Measurements from ENCODE around the gene ZBTB24.

Gene ZBTB24

GRCh38 chr6:109434456-109434855 is 48.6 kb downstream of the ZBTB24 start:
- DNase-seq (ENCODE audit: extremely low read depth in 1 of 2, low read depth in 1 of 2), result no peak

- DNase-seq (ENCODE audit: extremely low read depth in 1 of 2, low read depth in 1 of 2), result no peak
These were observed 53.5 kb downstream of the ZBTB24 start for GRCh38 chr6:109429496-109429895.

- DNase-seq (ENCODE audit: extremely low read depth in 1 of 2, low read depth in 1 of 2), result no peak
These were observed 54.0 kb downstream of the ZBTB24 start for GRCh38 chr6:109428889-109429477.

GRCh38 chr6:109424946-109425345 is 58.1 kb downstream of the ZBTB24 start:
- no peak for DNase-seq (ENCODE audit: extremely low read depth in 1 of 2, low read depth in 1 of 2)

GRCh38 chr6:109421184-109421583 is 61.8 kb downstream of the ZBTB24 start:
- no peak for DNase-seq (ENCODE audit: extremely low read depth in 1 of 2, low read depth in 1 of 2)

GRCh38 chr6:109420751-109421150 is 62.3 kb downstream of the ZBTB24 start:
- DNase-seq (ENCODE audit: extremely low read depth in 1 of 2, low read depth in 1 of 2), result no peak

GRCh38 chr6:109417646-109418045 is 65.4 kb downstream of the ZBTB24 start:
- no peak for DNase-seq (ENCODE audit: extremely low read depth in 1 of 2, low read depth in 1 of 2)

Measured in stimulated activated CD8-positive, alpha-beta memory T cell treated with anti-CD3 and anti-CD28 coated beads, Interleukin-7, amount 100 ng/mL, for 48 hours (primary cell).